GM23338 (cell line): ENCODE results near the gene TBC1D9B.

ENCODE experiments used
- CREB1 ChIP-seq: fragments of 250-450 bp; sonication (Bioruptor Pico); IDR thresholded peaks from 2 replicates; pipeline ENCODE4 v1.5.0; 2020; ENCODE audit warnings: low read depth, mild to moderate bottlenecking, moderate library complexity
- CTCF ChIP-seq, 2 experiments: fragments of 200-600 bp in 1 of 2; sonication (generic) in 1 of 2; conservative IDR thresholded peaks; 2 replicates each; pipeline versions ENCODE4 v1.5.1 to v1.6.1; 2016 to 2017; ENCODE audit warnings: antibody characterized with exemption in 2 of 2, low read depth in 2 of 2, mild to moderate bottlenecking in 2 of 2, moderate library complexity in 1 of 2
- EZH2 ChIP-seq: fragments of 200-600 bp; sonication (generic); IDR thresholded peaks from one replicate; pipeline ENCODE4 v1.8.0; 2017; ENCODE audit warnings: antibody characterized with exemption, mild to moderate bottlenecking, low read depth; ENCODE audit not compliant: unreplicated experiment
- EZH2phosphoT487 ChIP-seq: fragments of 200-600 bp; sonication (generic); IDR thresholded peaks from one replicate; pipeline ENCODE4 v1.8.1; 2018; ENCODE audit warnings: antibody characterized with exemption; ENCODE audit not compliant: unreplicated experiment
- POLR2AphosphoS5 ChIP-seq: IDR thresholded peaks from 2 replicates; pipeline ENCODE4 v1.6.1; 2016; ENCODE audit warnings: antibody characterized with exemption, low read depth
- REST ChIP-seq: IDR thresholded peaks from one replicate; pipeline ENCODE4 v1.6.1; 2018; ENCODE audit warnings: antibody characterized with exemption; ENCODE audit not compliant: unreplicated experiment
- ZNF462 ChIP-seq: fragments of 250-450 bp; sonication (Bioruptor Pico); IDR thresholded peaks from 2 replicates; pipeline ENCODE4 v1.5.0; 2020; ENCODE audit warnings: mild to moderate bottlenecking, moderate library complexity

- TF ChIP-seq EZH2 (no peak), CTCF (conservative IDR thresholded peaks at IDR 0.05; ENCODE audit: low read depth in 2 of 2) (peak; percentile 52 to 81), CREB1 (CRISPR knock-in tag) (no peak), REST (no peak), EZH2phosphoT487 (no peak), ZNF462 (CRISPR knock-in tag) (no peak), POLR2AphosphoS5 (no peak)
Observed at GRCh38 chr5:179908528-179908927, 831 bp upstream of the TBC1D9B start.
